Measurements from ENCODE around the gene C19orf47. TPM values are rescaled to one million over a fixed set of nuclear protein-coding genes. Genes with fewer than 3 reads are reported as not detected.

The C19orf47 gene
- total RNA-seq, 1 donor: 11.2 TPM

- TF ChIP-seq CTCF (IDR thresholded peaks at IDR 0.05; ENCODE audit: insufficient read depth, low read depth, low read length): no peak
- no peak for DNase-seq (ENCODE audit: low read depth)
- H3K4me3 ChIP-seq (ENCODE audit: low read depth, low read length): no peak overlapping the region
These were observed 30.9 kb downstream of the C19orf47 start for GRCh38 chr19:40317338-40317737.

GRCh38 chr19:40315812-40316470 is 32.3 kb downstream of the C19orf47 start:
- no peak for DNase-seq (ENCODE audit: low read depth)
- H3K4me3 ChIP-seq (ENCODE audit: low read depth, low read length): no peak overlapping the region
- no peak for TF ChIP-seq CTCF (IDR thresholded peaks at IDR 0.05; ENCODE audit: insufficient read depth, low read depth, low read length)

- no peak for TF ChIP-seq CTCF (IDR thresholded peaks at IDR 0.05; ENCODE audit: insufficient read depth, low read depth, low read length)
- no peak for DNase-seq (ENCODE audit: low read depth)
- H3K4me3 ChIP-seq (ENCODE audit: low read depth, low read length): no peak overlapping the region
These were observed 33.5 kb downstream of the C19orf47 start for GRCh38 chr19:40314656-40315055.

GRCh38 chr19:40313229-40313983 is 34.8 kb downstream of the C19orf47 start:
- no peak for TF ChIP-seq CTCF (IDR thresholded peaks at IDR 0.05; ENCODE audit: insufficient read depth, low read depth, low read length)
- H3K4me3 ChIP-seq (ENCODE audit: low read depth, low read length): no peak overlapping the region
- DNase-seq (ENCODE audit: low read depth): no peak

- TF ChIP-seq CTCF (IDR thresholded peaks at IDR 0.05; ENCODE audit: insufficient read depth, low read depth, low read length): no peak
- H3K4me3 ChIP-seq (ENCODE audit: low read depth, low read length): no peak overlapping the region
- DNase-seq (ENCODE audit: low read depth): no peak
These were observed 35.7 kb downstream of the C19orf47 start for GRCh38 chr19:40312533-40312932.

- no peak for TF ChIP-seq CTCF (IDR thresholded peaks at IDR 0.05; ENCODE audit: insufficient read depth, low read depth, low read length)
- H3K4me3 ChIP-seq (ENCODE audit: low read depth, low read length): no peak overlapping the region
- no peak for DNase-seq (ENCODE audit: low read depth)
These were observed 38.5 kb downstream of the C19orf47 start for GRCh38 chr19:40309666-40310065.
